Activated B cell treated with CpG ODN at 0.5 μM for 24 hours (primary cell): Measurements from ENCODE around the gene DPF3. TPM values are rescaled to one million over a fixed set of nuclear protein-coding genes. Genes with fewer than 3 reads are reported as not detected.

ENCODE experiments used
- ATAC-seq: fragments of 200-7000 bp; cut with Tn5 transposase; one replicate; pipeline ENCODE4 v1.10.0; 2021; ENCODE audit warnings: low read depth, mild to moderate bottlenecking, moderate library complexity
- CTCF ChIA-PET: fragments of 350-600 bp; sonication (Branson Sonifier 250); formaldehyde crosslinking; loops from one replicate; lab custom pipeline; 2021; ENCODE audit warnings: antibody characterized with exemption; lab: Charles Lee
- POLR2A ChIA-PET: fragments of 350-600 bp; sonication (Branson Sonifier 250); formaldehyde crosslinking; loops from one replicate; lab custom pipeline; 2021; ENCODE audit warnings: antibody characterized with exemption; lab: Charles Lee
- DNase-seq: peaks from one replicate; pipeline ENCODE4 v3.0.0; 2022
- H3K27ac Mint-ChIP-seq: one replicate; pipeline ENCODE4 v1.8.0; 2020; ENCODE audit warnings: mixed read lengths
- H3K27me3 Mint-ChIP-seq: one replicate; pipeline ENCODE4 v1.8.0; 2021; ENCODE audit warnings: mixed read lengths
- H3K36me3 Mint-ChIP-seq: one replicate; pipeline ENCODE4 v1.8.0; 2021; ENCODE audit warnings: low read depth, mixed read lengths
- H3K4me1 Mint-ChIP-seq: one replicate; pipeline ENCODE4 v1.8.0; 2021; ENCODE audit warnings: mixed read lengths
- H3K4me3 Mint-ChIP-seq: one replicate; pipeline ENCODE4 v1.8.0; 2020; ENCODE audit warnings: mild to moderate bottlenecking, mixed read lengths
- H3K9me3 Mint-ChIP-seq: one replicate; pipeline ENCODE4 v1.8.0; 2020; ENCODE audit warnings: mixed read lengths
- CTCF ChIP-seq: fragments of 200-600 bp; IDR thresholded peaks from one replicate; pipeline ENCODE4 v1.8.0; 2022; ENCODE audit warnings: antibody characterized with exemption, mild to moderate bottlenecking
- intact Hi-C: fragments of 100-400 bp; cut with micrococcal nuclease; formaldehyde crosslinking; loops from one replicate; pipeline ENCODE4 v1.15.1; 2024
- total RNA-seq: library from RNA; stranded (reverse); gene quantifications from 2 replicates; pipeline ENCODE4 v1.2.3, GENCODE V29; 2022

DPF3 gene
- total RNA-seq, 1 donor from 2014 or later: 3.5 TPM

- H3K4me1 Mint-ChIP-seq: peaks cover 4% of the 10 kb centered on the region
- no peaks in the 10 kb centered on the region for H3K9me3 Mint-ChIP-seq
- H3K27ac Mint-ChIP-seq: no peak overlapping the region
- POLR2A ChIA-PET: no interaction called here
- no peaks in the 10 kb centered on the region for H3K27me3 Mint-ChIP-seq
- intact Hi-C loops: no loop called here
- CTCF ChIA-PET: no interaction called here
- TF ChIP-seq CTCF: no peak
- H3K4me3 Mint-ChIP-seq: no peak overlapping the region
- DNase-seq (no peak), ATAC-seq (no peak)
- H3K36me3 Mint-ChIP-seq: no peaks in the 10 kb centered on the region
These were observed 278.3 kb downstream of the DPF3 start for GRCh38 chr14:72615451-72616121.

- POLR2A ChIA-PET: no interaction called here
These were observed 278.9 kb downstream of the DPF3 start for GRCh38 chr14:72614891-72615415.

GRCh38 chr14:72614365-72614764, 279.5 kb downstream of the DPF3 start:
- Mint-ChIP-seq H3K4me3 (no peak overlapping the region), H3K9me3 (no peaks in the 10 kb centered on the region), H3K27ac (no peak overlapping the region), H3K27me3 (no peaks in the 10 kb centered on the region), H3K4me1 (peaks cover 4% of the 10 kb centered on the region), H3K36me3 (no peaks in the 10 kb centered on the region)
- no peak for DNase-seq
- no peak for ATAC-seq
- intact Hi-C loops: no loop called here
- POLR2A ChIA-PET: interaction anchor here (0.6 kb wide), 1 partner anchor 13 kb away, joined by 3 read pairs; no protein-coding TSS in a partner anchor
- CTCF ChIA-PET: no interaction called here
- no peak for TF ChIP-seq CTCF

More at GRCh38 chr14:72614891-72615415, 278.9 kb downstream of the DPF3 start:
- ATAC-seq (no peak), DNase-seq (no peak)
- Mint-ChIP-seq H3K4me1 (peaks cover 4% of the 10 kb centered on the region), H3K9me3 (no peaks in the 10 kb centered on the region), H3K27ac (no peak overlapping the region), H3K4me3 (no peak overlapping the region), H3K27me3 (no peaks in the 10 kb centered on the region), H3K36me3 (no peaks in the 10 kb centered on the region)
- intact Hi-C loops: no loop called here
- CTCF ChIA-PET: no interaction called here
- no peak for TF ChIP-seq CTCF

GRCh38 chr14:72613975-72614319, 280.0 kb downstream of the DPF3 start:
- intact Hi-C loops: no loop called here
- ATAC-seq (no peak), DNase-seq (no peak)
- Mint-ChIP-seq H3K36me3 (no peaks in the 10 kb centered on the region), H3K4me3 (no peak overlapping the region), H3K9me3 (no peaks in the 10 kb centered on the region), H3K27me3 (no peaks in the 10 kb centered on the region), H3K27ac (no peak overlapping the region), H3K4me1 (peaks cover 4% of the 10 kb centered on the region)
- CTCF ChIA-PET: no interaction called here
- no peak for TF ChIP-seq CTCF
- POLR2A ChIA-PET: interaction anchor here (0.6 kb wide), 1 partner anchor 12 kb away, joined by 3 read pairs; no protein-coding TSS in a partner anchor

GRCh38 chr14:72613231-72613974, 280.5 kb downstream of the DPF3 start:
- CTCF ChIA-PET: no interaction called here
- Mint-ChIP-seq H3K4me1 (peaks cover 4% of the 10 kb centered on the region), H3K4me3 (no peak overlapping the region)

More at GRCh38 chr14:72613231-72613974, 280.5 kb downstream of the DPF3 start:
- intact Hi-C loops: no loop called here
- TF ChIP-seq CTCF: no peak
- no peak for ATAC-seq
- Mint-ChIP-seq H3K27me3 (no peaks in the 10 kb centered on the region), H3K9me3 (no peaks in the 10 kb centered on the region), H3K27ac (no peak overlapping the region), H3K36me3 (no peaks in the 10 kb centered on the region)
- POLR2A ChIA-PET: interaction anchor here (0.6 kb wide), 1 partner anchor 12 kb away, joined by 3 read pairs; no protein-coding TSS in a partner anchor
- no peak for DNase-seq
